GM23338 (cell line): ENCODE data around the gene TOR1AIP1.

Experiments
- CREB1 ChIP-seq: fragments of 250-450 bp; sonication (Bioruptor Pico); IDR thresholded peaks from 2 replicates; pipeline ENCODE4 v1.5.0; 2020; ENCODE audit warnings: low read depth, mild to moderate bottlenecking, moderate library complexity
- CTCF ChIP-seq, 2 experiments: fragments of 200-600 bp in 1 of 2; sonication (generic) in 1 of 2; conservative IDR thresholded peaks; 2 replicates each; pipeline versions ENCODE4 v1.5.1 to v1.6.1; 2016 to 2017; ENCODE audit warnings: antibody characterized with exemption in 2 of 2, low read depth in 2 of 2, mild to moderate bottlenecking in 2 of 2, moderate library complexity in 1 of 2
- ETS1 ChIP-seq: IDR thresholded peaks from 2 replicates; pipeline ENCODE4 v1.6.1; 2016; ENCODE audit warnings: antibody characterized with exemption
- EZH2 ChIP-seq: fragments of 200-600 bp; sonication (generic); IDR thresholded peaks from one replicate; pipeline ENCODE4 v1.8.0; 2017; ENCODE audit warnings: antibody characterized with exemption, mild to moderate bottlenecking, low read depth; ENCODE audit not compliant: unreplicated experiment
- EZH2phosphoT487 ChIP-seq: fragments of 200-600 bp; sonication (generic); IDR thresholded peaks from one replicate; pipeline ENCODE4 v1.8.1; 2018; ENCODE audit warnings: antibody characterized with exemption; ENCODE audit not compliant: unreplicated experiment
- JUNB ChIP-seq: IDR thresholded peaks from one replicate; pipeline ENCODE4 v1.6.1; 2016; ENCODE audit warnings: antibody characterized with exemption; ENCODE audit not compliant: unreplicated experiment
- NANOG ChIP-seq: IDR thresholded peaks from 2 replicates; pipeline ENCODE4 v1.6.1; 2016; ENCODE audit warnings: antibody characterized with exemption, borderline replicate concordance
- POLR2AphosphoS5 ChIP-seq: IDR thresholded peaks from 2 replicates; pipeline ENCODE4 v1.6.1; 2016; ENCODE audit warnings: antibody characterized with exemption, low read depth
- ZNF114 ChIP-seq: fragments of 250-450 bp; sonication (Bioruptor Pico); IDR thresholded peaks from 2 replicates; pipeline ENCODE4 v1.5.0; 2020; ENCODE audit warnings: mild to moderate bottlenecking, moderate library complexity
- ZNF331 ChIP-seq: fragments of 250-450 bp; sonication (Bioruptor Pico); IDR thresholded peaks from 2 replicates; pipeline ENCODE4 v1.5.0; 2020; ENCODE audit warnings: low read depth, mild to moderate bottlenecking, moderate library complexity
- TF ChIP-seq, protein P1 (sequence below): IDR thresholded peaks from one replicate; pipeline ENCODE4 v1.6.1; 2018; ENCODE audit warnings: antibody characterized with exemption; ENCODE audit not compliant: unreplicated experiment

DNA sequence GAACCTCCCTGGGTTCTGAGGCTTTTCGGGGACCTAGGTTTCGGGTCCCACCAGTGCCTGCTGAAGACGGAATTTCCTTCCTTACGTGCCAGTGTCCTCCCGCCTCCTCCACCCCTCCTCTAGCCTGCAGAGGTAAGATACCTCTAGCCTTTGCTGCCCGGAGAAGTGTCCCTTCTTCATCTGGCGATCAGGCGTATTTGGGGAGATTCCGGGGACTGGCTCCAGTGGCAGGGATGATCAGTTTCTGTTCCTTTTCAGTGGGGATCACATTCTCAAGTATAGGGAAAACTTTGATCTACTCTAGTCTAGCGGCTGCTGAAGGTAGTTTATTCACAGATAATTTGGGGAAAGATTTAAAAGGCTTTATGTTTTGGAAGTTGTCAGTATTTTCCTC lies 73.2 kb downstream of the TOR1AIP1 start:
- TF ChIP-seq CTCF (conservative IDR thresholded peaks at IDR 0.05; ENCODE audit: low read depth in 2 of 2) (no peak), POLR2AphosphoS5 (no peak), EZH2 (no peak), EZH2phosphoT487 (no peak), ZNF114 (CRISPR knock-in tag) (no peak), ZNF331 (CRISPR knock-in tag) (no peak), JUNB (no peak), CREB1 (CRISPR knock-in tag) (no peak), ETS1 (no peak), NANOG (no peak)
- TF ChIP-seq, protein P1, sequence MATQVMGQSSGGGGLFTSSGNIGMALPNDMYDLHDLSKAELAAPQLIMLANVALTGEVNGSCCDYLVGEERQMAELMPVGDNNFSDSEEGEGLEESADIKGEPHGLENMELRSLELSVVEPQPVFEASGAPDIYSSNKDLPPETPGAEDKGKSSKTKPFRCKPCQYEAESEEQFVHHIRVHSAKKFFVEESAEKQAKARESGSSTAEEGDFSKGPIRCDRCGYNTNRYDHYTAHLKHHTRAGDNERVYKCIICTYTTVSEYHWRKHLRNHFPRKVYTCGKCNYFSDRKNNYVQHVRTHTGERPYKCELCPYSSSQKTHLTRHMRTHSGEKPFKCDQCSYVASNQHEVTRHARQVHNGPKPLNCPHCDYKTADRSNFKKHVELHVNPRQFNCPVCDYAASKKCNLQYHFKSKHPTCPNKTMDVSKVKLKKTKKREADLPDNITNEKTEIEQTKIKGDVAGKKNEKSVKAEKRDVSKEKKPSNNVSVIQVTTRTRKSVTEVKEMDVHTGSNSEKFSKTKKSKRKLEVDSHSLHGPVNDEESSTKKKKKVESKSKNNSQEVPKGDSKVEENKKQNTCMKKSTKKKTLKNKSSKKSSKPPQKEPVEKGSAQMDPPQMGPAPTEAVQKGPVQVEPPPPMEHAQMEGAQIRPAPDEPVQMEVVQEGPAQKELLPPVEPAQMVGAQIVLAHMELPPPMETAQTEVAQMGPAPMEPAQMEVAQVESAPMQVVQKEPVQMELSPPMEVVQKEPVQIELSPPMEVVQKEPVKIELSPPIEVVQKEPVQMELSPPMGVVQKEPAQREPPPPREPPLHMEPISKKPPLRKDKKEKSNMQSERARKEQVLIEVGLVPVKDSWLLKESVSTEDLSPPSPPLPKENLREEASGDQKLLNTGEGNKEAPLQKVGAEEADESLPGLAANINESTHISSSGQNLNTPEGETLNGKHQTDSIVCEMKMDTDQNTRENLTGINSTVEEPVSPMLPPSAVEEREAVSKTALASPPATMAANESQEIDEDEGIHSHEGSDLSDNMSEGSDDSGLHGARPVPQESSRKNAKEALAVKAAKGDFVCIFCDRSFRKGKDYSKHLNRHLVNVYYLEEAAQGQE: no peak
